ENCODE data around the gene NOS3.

DNA sequence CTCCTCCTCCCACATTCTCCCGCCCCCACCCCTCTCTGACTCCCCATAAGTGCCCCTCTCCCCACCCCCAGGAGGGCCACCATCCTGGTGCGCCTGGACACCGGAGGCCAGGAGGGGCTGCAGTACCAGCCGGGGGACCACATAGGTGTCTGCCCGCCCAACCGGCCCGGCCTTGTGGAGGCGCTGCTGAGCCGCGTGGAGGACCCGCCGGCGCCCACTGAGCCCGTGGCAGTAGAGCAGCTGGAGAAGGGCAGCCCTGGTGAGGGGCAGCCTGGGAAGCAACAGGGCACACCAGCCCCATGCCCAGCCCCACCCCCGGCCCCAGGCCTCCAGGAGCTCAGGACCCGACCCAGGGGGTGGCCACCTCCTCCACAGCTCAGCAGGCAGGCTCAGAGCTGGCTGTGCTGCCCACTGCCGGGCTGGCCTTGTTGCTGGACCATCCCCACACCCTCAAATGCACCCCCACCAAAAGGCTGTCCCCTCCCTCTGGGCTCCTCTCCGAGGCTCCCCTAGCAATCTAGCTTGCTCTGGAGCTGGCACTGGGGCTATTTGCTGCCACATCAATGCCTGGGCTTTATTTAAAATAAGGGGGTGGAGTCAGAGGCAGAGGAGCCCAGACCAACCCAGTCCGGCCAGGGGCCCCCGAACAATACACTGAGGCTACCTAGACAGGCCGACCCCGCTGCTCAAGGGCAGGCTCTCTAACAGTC is 18.7 kb downstream of the NOS3 start:
- no peak for TF ChIP-seq CTCF (IDR thresholded peaks at IDR 0.05)
- TF ChIP-seq POLR2A (IDR thresholded peaks at IDR 0.05), result no peak
